Fibroblast of pulmonary artery (primary cell): ENCODE data around the gene PLXNB2.

Source experiments
- DNase-seq: peaks from one replicate; pipeline ENCODE4 v3.0.0-alpha.2; 2010; ENCODE audit warnings: low read depth
- H3K4me3 ChIP-seq: replicated peaks from 2 replicates; pipeline ENCODE4 v1.5.1; 2011; ENCODE audit warnings: low read depth, mild to moderate bottlenecking, control low read depth, low read length, moderate library complexity
- CTCF ChIP-seq: IDR thresholded peaks from 2 replicates; pipeline ENCODE4 v1.5.1; 2011; ENCODE audit warnings: mild to moderate bottlenecking, control low read depth, low read length, inconsistent platforms; ENCODE audit errors: missing control alignments

Gene PLXNB2

DNA sequence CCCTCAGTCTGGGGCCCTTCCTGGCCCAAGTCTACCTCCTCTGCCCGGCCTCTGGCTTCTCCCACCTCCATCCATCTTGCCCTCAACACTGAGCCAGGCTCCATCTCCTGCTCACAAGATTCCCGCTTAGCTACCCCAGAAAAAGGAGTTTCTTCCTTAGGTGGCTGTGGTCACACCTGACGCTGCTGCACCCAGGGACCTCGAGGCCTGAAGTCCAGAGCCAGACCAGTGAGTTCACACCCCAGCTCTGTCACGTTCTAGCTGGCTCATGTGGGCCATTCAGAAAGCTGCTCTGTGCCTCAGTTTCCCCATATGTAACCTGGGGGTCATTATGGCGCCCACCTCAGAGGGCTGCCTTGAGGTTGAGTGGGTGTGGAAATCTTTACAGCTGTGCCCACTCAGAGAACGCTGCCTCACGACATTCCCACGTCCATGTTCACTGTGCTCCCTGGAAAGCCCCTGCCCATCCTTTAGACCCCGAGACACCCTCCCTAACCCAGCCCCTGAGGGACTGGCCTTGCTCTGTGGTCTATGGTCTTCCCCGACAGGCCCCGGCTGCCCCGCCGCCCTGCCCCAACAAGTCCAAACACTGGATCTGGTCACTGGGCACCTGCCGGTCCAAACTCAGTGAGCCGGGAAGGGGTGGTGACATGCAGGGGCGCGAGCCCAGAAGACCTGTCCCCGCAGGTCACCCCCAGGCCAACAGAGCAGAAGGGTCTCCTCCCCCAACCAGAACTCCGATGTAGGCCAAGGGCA, 9.8 kb downstream of the PLXNB2 start:
- H3K4me3 ChIP-seq = no peak overlapping the region
- no peak for TF ChIP-seq CTCF
- no peak for DNase-seq

GRCh38 chr22:50296658-50297490, 10.6 kb downstream of the PLXNB2 start:
- no peak for TF ChIP-seq CTCF
- no peak overlapping the region for H3K4me3 ChIP-seq
- no peak for DNase-seq

GRCh38 chr22:50294319-50294656, 13.2 kb downstream of the PLXNB2 start:
- no peak for TF ChIP-seq CTCF
- H3K4me3 ChIP-seq = no peak overlapping the region
- DNase-seq = no peak

GRCh38 chr22:50293441-50294318, 13.8 kb downstream of the PLXNB2 start:
- peak; percentile 80 for DNase-seq
- TF ChIP-seq CTCF = no peak
- peak overlapping the region; percentile 25 for H3K4me3 ChIP-seq

DNA sequence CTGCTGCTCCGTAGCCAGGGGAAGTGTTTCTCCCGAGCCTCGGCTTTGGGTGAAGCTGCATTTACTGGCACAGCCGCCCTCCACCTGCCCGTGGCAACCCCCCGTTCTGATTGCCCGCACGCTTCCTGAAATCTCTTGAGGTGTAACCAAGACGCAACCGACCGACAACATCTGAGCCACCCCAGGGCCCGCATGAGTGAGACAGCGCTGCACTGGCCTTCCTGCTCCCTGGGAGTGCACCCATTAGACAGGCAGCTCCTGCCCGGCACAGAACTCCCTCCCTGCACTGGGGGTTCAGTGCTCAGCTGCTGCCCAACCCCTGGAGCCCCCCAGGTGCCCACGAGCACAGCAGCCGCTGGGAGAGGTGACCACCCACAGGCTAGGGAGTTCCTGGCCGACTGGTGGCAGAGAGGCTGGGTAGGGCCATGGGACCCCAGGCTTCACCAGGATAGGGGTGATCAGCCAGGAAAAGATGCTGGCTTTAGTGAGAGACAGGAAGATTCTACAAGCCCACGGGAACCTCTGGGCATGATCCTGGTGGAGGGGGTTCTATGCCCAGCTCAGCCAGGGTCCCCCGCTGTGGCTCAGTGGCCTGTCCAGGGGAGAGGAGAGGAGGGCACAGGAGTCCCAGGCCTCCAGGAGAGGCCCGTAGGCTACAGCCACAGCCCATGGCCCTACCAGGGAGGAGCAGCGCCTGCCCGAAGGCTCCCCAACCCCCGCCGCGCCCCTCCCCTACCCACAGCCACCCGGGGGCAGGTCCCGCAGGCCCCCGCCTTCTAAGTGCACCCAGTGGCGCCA, 14.6 kb downstream of the PLXNB2 start:
- no peak for DNase-seq
- H3K4me3 ChIP-seq = peak overlapping the region; percentile 5
- TF ChIP-seq CTCF = no peak
